Adipocyte (in vitro differentiated cells): ENCODE results near the gene LRPPRC.

Experiments used
- DNase-seq: peaks from one replicate; pipeline ENCODE4 v3.0.0-alpha.2; 2015; ENCODE audit warnings: low read depth
- H3K27me3 ChIP-seq: replicated peaks from 2 replicates; pipeline ENCODE4 v1.7.0; 2013; ENCODE audit warnings: mild to moderate bottlenecking, low read length, moderate library complexity; ENCODE audit not compliant: control insufficient read depth, insufficient read depth
- H3K36me3 ChIP-seq: 2 replicates; pipeline ENCODE4 v1.7.0; 2013; ENCODE audit warnings: low read length, mild to moderate bottlenecking, moderate library complexity; ENCODE audit not compliant: control insufficient read depth, insufficient read depth, severe bottlenecking
- H3K4me1 ChIP-seq: 2 replicates; pipeline ENCODE4 v1.7.0; 2013; ENCODE audit warnings: mild to moderate bottlenecking, low read length, moderate library complexity; ENCODE audit not compliant: control insufficient read depth, insufficient read depth
- H3K4me3 ChIP-seq: 2 replicates; pipeline ENCODE4 v1.7.0; 2013; ENCODE audit warnings: mild to moderate bottlenecking, low read length, moderate library complexity
- H3K9ac ChIP-seq: 2 replicates; pipeline ENCODE4 v1.7.0; 2013; ENCODE audit warnings: mild to moderate bottlenecking, low read length, moderate library complexity
- H3K9me3 ChIP-seq: 2 replicates; pipeline ENCODE4 v1.7.0; 2013; ENCODE audit warnings: mild to moderate bottlenecking, low read length, moderate library complexity; ENCODE audit not compliant: control insufficient read depth

Gene LRPPRC

GRCh38 chr2:43885132-43885632, 110.6 kb downstream of the LRPPRC start:
- Histone ChIP-seq H3K4me3 (no peak overlapping the region), H3K9ac (peak overlapping the region; percentile 69), H3K4me1 (peaks cover 32% of the 10 kb centered on the region), H3K9me3 (no peaks in the 10 kb centered on the region), H3K36me3 (peaks cover 40% of the 10 kb centered on the region), H3K27me3 (no peaks in the 10 kb centered on the region)
- DNase-seq, result no peak

- H3K27me3 ChIP-seq, result no peaks in the 10 kb centered on the region
- peak overlapping the region; percentile 69 for H3K9ac ChIP-seq
- DNase-seq, result no peak
- peaks cover 36% of the 10 kb centered on the region for H3K36me3 ChIP-seq
- H3K9me3 ChIP-seq, result no peaks in the 10 kb centered on the region
- no peak overlapping the region for H3K4me3 ChIP-seq
- peaks cover 32% of the 10 kb centered on the region for H3K4me1 ChIP-seq
Measured at GRCh38 chr2:43884689-43885088, 111.1 kb downstream of the LRPPRC start.

GRCh38 chr2:43882312-43882711, 113.5 kb downstream of the LRPPRC start:
- no peaks in the 10 kb centered on the region for H3K9me3 ChIP-seq
- DNase-seq, result no peak
- H3K9ac ChIP-seq, result no peak overlapping the region
- H3K4me1 ChIP-seq, result peaks cover 32% of the 10 kb centered on the region
- peaks cover 14% of the 10 kb centered on the region for H3K36me3 ChIP-seq
- no peak overlapping the region for H3K4me3 ChIP-seq
- no peaks in the 10 kb centered on the region for H3K27me3 ChIP-seq

GRCh38 chr2:43880952-43881351, 114.8 kb downstream of the LRPPRC start:
- Histone ChIP-seq H3K27me3 (peaks cover 7% of the 10 kb centered on the region), H3K9me3 (no peaks in the 10 kb centered on the region), H3K4me3 (no peak overlapping the region), H3K9ac (no peak overlapping the region), H3K36me3 (peaks cover 6% of the 10 kb centered on the region), H3K4me1 (peaks cover 28% of the 10 kb centered on the region)
- DNase-seq, result no peak

GRCh38 chr2:43880471-43880870, 115.3 kb downstream of the LRPPRC start:
- peaks cover 7% of the 10 kb centered on the region for H3K27me3 ChIP-seq

GRCh38 chr2:43879261-43879660, 116.5 kb downstream of the LRPPRC start:
- H3K4me1 ChIP-seq, result peaks cover 15% of the 10 kb centered on the region
- no peaks in the 10 kb centered on the region for H3K9me3 ChIP-seq
- peaks cover 13% of the 10 kb centered on the region for H3K27me3 ChIP-seq
- DNase-seq, result no peak
- no peaks in the 10 kb centered on the region for H3K36me3 ChIP-seq
- H3K9ac ChIP-seq, result no peak overlapping the region
- no peak overlapping the region for H3K4me3 ChIP-seq

More at GRCh38 chr2:43880471-43880870, 115.3 kb downstream of the LRPPRC start:
- Histone ChIP-seq H3K4me3 (no peak overlapping the region), H3K9me3 (no peaks in the 10 kb centered on the region), H3K4me1 (peaks cover 24% of the 10 kb centered on the region), H3K36me3 (peaks cover 2% of the 10 kb centered on the region), H3K9ac (no peak overlapping the region)
- DNase-seq, result no peak

GRCh38 chr2:43877782-43878464, 117.9 kb downstream of the LRPPRC start:
- no peaks in the 10 kb centered on the region for H3K9me3 ChIP-seq
- no peak overlapping the region for H3K9ac ChIP-seq
- no peak overlapping the region for H3K4me3 ChIP-seq
- DNase-seq, result peak; percentile 78
- H3K27me3 ChIP-seq, result peaks cover 14% of the 10 kb centered on the region
- peaks cover 14% of the 10 kb centered on the region for H3K4me1 ChIP-seq
- no peaks in the 10 kb centered on the region for H3K36me3 ChIP-seq

- Histone ChIP-seq H3K27me3 (peaks cover 42% of the 10 kb centered on the region), H3K4me1 (no peaks in the 10 kb centered on the region), H3K4me3 (no peak overlapping the region), H3K36me3 (no peaks in the 10 kb centered on the region), H3K9ac (no peak overlapping the region), H3K9me3 (no peaks in the 10 kb centered on the region)
- DNase-seq, result no peak
Measured at GRCh38 chr2:43874776-43875451, 120.9 kb downstream of the LRPPRC start.

- Histone ChIP-seq H3K27me3 (peaks cover 67% of the 10 kb centered on the region), H3K9ac (no peak overlapping the region), H3K9me3 (no peaks in the 10 kb centered on the region)
Measured at GRCh38 chr2:43872151-43872550, 123.6 kb downstream of the LRPPRC start.

GRCh38 chr2:43855292-43855691, 140.5 kb downstream of the LRPPRC start:
- no peak for DNase-seq
- no peaks in the 10 kb centered on the region for H3K4me1 ChIP-seq
- peaks cover 91% of the 10 kb centered on the region for H3K27me3 ChIP-seq
- H3K4me3 ChIP-seq, result no peak overlapping the region
- H3K9ac ChIP-seq, result no peak overlapping the region
- no peaks in the 10 kb centered on the region for H3K36me3 ChIP-seq
- no peaks in the 10 kb centered on the region for H3K9me3 ChIP-seq

More at GRCh38 chr2:43872151-43872550, 123.6 kb downstream of the LRPPRC start:
- Histone ChIP-seq H3K36me3 (no peaks in the 10 kb centered on the region), H3K4me3 (no peak overlapping the region), H3K4me1 (no peaks in the 10 kb centered on the region)
- no peak for DNase-seq

GRCh38 chr2:43854671-43855070, 141.1 kb downstream of the LRPPRC start:
- Histone ChIP-seq H3K27me3 (peaks cover 84% of the 10 kb centered on the region), H3K9me3 (no peaks in the 10 kb centered on the region), H3K4me1 (no peaks in the 10 kb centered on the region), H3K4me3 (no peak overlapping the region), H3K36me3 (no peaks in the 10 kb centered on the region), H3K9ac (no peak overlapping the region)
- DNase-seq, result no peak
